ENCODE data around the gene ARL1.

DNA sequence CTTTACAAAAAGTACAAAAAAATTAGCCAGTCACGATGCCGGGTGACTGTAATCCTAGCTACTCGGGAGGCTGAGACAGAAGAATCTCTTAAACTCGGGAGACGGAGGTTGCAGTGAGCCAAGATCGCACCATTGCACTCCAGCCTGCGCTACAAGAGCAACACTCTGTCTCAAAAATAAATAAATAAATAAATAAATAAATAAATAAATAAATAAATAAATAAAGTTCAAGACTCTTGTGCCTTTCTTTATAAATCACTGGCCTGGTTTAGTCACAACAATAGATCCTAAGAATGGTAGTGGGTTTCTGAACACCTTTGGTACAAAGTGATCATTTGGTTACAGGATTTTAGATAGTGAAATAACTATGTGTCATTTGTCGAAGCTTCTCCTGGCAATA lies 46.1 kb downstream of the ARL1 start:
- TF ChIP-seq CTCF (conservative IDR thresholded peaks at IDR 0.05; ENCODE audit: low read length) (no peak), EZH2phosphoT487 (IDR thresholded peaks at IDR 0.05; ENCODE audit: borderline replicate concordance) (no peak)
